K562 (cell line): ENCODE data around the gene SLC12A4. TPM values are rescaled to one million over a fixed set of nuclear protein-coding genes. Genes with fewer than 3 reads are reported as not detected.

Experiments used
- ATAC-seq: fragments of 200-7000 bp; cut with Tn5 transposase; 3 replicates; pipeline ENCODE4 v1.9.1; 2020; ENCODE audit warnings: moderate library complexity
- BruUV-seq: library from RNA; stranded (reverse); fragments of 400-500 nt; replicated peaks from 2 replicates; lab custom pipeline; 2021; lab: Mats Ljungman, UMichigan
- CTCF ChIA-PET: fragments of 300-600 bp; formaldehyde crosslinking; extraction: SDS; loops from one replicate; lab custom pipeline; 2021; ENCODE audit warnings: low intra/inter-chr PET ratio; lab: Yijun Ruan, JAX
- POLR2A ChIA-PET: fragments of 300-600, 350-650 bp; sonication (Branson Sonifier 250); formaldehyde crosslinking; extraction: SDS; loops from one replicate; lab custom pipeline; 2021; ENCODE audit warnings: antibody characterized with exemption, inconsistent platforms; lab: Yijun Ruan, JAX
- DNase-seq, 4 experiments: peaks; one replicate each; pipeline versions ENCODE4 v3.0.0 to v3.0.0-alpha.2; 2011 to 2018; ENCODE audit warnings: low spot score in 3 of 4, mixed read lengths in 3 of 4; ENCODE audit errors: extremely low read depth in 1 of 4
- FAIRE-seq: peaks from 2 replicates; lab custom pipeline; 2011; peaks lifted over from hg19 to GRCh38; lab: Jason Lieb, UNC
- H2AFZ ChIP-seq: 2 replicates; pipeline ENCODE4 v1.6.0; 2011; ENCODE audit warnings: low read depth, low read length, control low read depth, inconsistent platforms
- H3K27ac ChIP-seq: fragments of 200-600 bp; 3 replicates; pipeline ENCODE4 v1.8.0; 2011; ENCODE audit warnings: low read depth, mild to moderate bottlenecking, control low read depth, inconsistent platforms, low read length, moderate library complexity, mixed read lengths; ENCODE audit errors: extremely low read depth
- H3K27me3 ChIP-seq, 2 experiments: fragments of 300-600 bp in 1 of 2; 2 replicates in 1 of 2; 3 replicates in 1 of 2; pipeline versions ENCODE4 v1.6.0 to v1.8.0; 2011; ENCODE audit warnings: inconsistent platforms in 2 of 2, low read length in 2 of 2, mild to moderate bottlenecking in 1 of 2, mixed read lengths in 1 of 2, moderate library complexity in 1 of 2; ENCODE audit not compliant: control insufficient read depth in 2 of 2, insufficient read depth in 2 of 2
- H3K36me3 ChIP-seq: fragments of 300-600 bp; 3 replicates; pipeline ENCODE4 v1.8.0; 2011; ENCODE audit warnings: mild to moderate bottlenecking, low read length, inconsistent platforms; ENCODE audit not compliant: control insufficient read depth, insufficient read depth
- H3K4me1 ChIP-seq, 2 experiments: fragments of 200-600 bp in 1 of 2; replicated peaks in 1 of 2; 2 replicates in 1 of 2; 3 replicates in 1 of 2; pipeline versions ENCODE4 v1.5.1 to v1.8.0; 2011; ENCODE audit warnings: inconsistent platforms in 2 of 2, low read length in 2 of 2, mild to moderate bottlenecking in 1 of 2, mixed read lengths in 1 of 2, moderate library complexity in 1 of 2; ENCODE audit not compliant: control insufficient read depth in 2 of 2, insufficient read depth in 2 of 2
- H3K4me2 ChIP-seq: 2 replicates; pipeline ENCODE4 v1.6.1; 2011; ENCODE audit warnings: low read length, control low read depth, inconsistent platforms, mixed read lengths; ENCODE audit not compliant: insufficient read depth
- H3K4me3 ChIP-seq: fragments of 200-600 bp; sonication (generic), shearing (Covaris generic); 2 replicates; pipeline ENCODE4 v1.5.1; 2016; ENCODE audit warnings: control low read depth, inconsistent platforms
- H3K79me2 ChIP-seq: fragments of 200-600 bp; 3 replicates; pipeline ENCODE4 v1.8.0; 2011; ENCODE audit warnings: low read length, inconsistent platforms; ENCODE audit not compliant: control insufficient read depth, insufficient read depth
- H3K9ac ChIP-seq, 2 experiments: 2 replicates each; pipeline versions ENCODE4 v1.6.0 to v1.6.1; 2011; ENCODE audit warnings: low read depth in 2 of 2, low read length in 2 of 2, control low read depth in 1 of 2, inconsistent platforms in 1 of 2, mild to moderate bottlenecking in 1 of 2, mixed read lengths in 1 of 2; ENCODE audit not compliant: insufficient read depth in 1 of 2
- H3K9me1 ChIP-seq: one replicate; pipeline ENCODE4 v1.6.0; 2011; ENCODE audit warnings: inconsistent platforms, mild to moderate bottlenecking, low read length, moderate library complexity; ENCODE audit not compliant: control insufficient read depth, insufficient read depth
- H3K9me3 ChIP-seq: replicated peaks from 2 replicates; pipeline ENCODE4 v1.5.1; 2011; ENCODE audit warnings: low read depth, low read length, inconsistent platforms; ENCODE audit not compliant: control insufficient read depth, insufficient read depth
- H4K20me1 ChIP-seq: replicated peaks from 2 replicates; pipeline ENCODE4 v1.6.1; 2011; ENCODE audit warnings: low read length, inconsistent platforms, mixed read lengths; ENCODE audit not compliant: control insufficient read depth, insufficient read depth
- FOXM1 ChIP-seq, 2 experiments: fragments of 450-650 bp in 1 of 2; sonication (generic) in 1 of 2; formaldehyde crosslinking in 1 of 2; IDR thresholded peaks; 2 replicates each; pipeline versions ENCODE4 v1.6.1 to v1.9.0; 2017 to 2022; ENCODE audit warnings: low read depth in 2 of 2, mild to moderate bottlenecking in 2 of 2, missing genetic modification reagents in 1 of 2, moderate library complexity in 1 of 2
- MTA2 ChIP-seq: fragments of 450-650 bp; IDR thresholded peaks from 2 replicates; pipeline ENCODE4 v1.6.1; 2016; ENCODE audit warnings: low read depth
- POLR2G ChIP-seq: fragments of 200-400 bp; formaldehyde crosslinking; IDR thresholded peaks from 2 replicates; pipeline ENCODE4 v1.6.1; 2017; ENCODE audit warnings: low read depth, mild to moderate bottlenecking, antibody characterized with exemption, low read length, moderate library complexity
- SAP30 ChIP-seq: fragments of 200-600 bp; sonication (generic); IDR thresholded peaks from 2 replicates; pipeline ENCODE4 v1.6.1; 2012; ENCODE audit warnings: borderline replicate concordance, low read depth, mild to moderate bottlenecking, moderate library complexity, low read length, control low read depth, inconsistent platforms; ENCODE audit not compliant: insufficient read depth, poor library complexity, severe bottlenecking
- STAT5A ChIP-seq: IDR thresholded peaks from 2 replicates; pipeline ENCODE4 v1.6.1; 2012; ENCODE audit warnings: low read length, inconsistent platforms, borderline replicate concordance
- ZFPM2 ChIP-seq: fragments of 250-450 bp; sonication (Bioruptor Pico); IDR thresholded peaks from 2 replicates; pipeline ENCODE4 v1.5.1; 2022; ENCODE audit warnings: mild to moderate bottlenecking
- ZNF668 ChIP-seq: fragments of 250-450 bp; sonication (Bioruptor Pico); IDR thresholded peaks from 2 replicates; pipeline ENCODE4 v1.8.0; 2022; ENCODE audit warnings: mild to moderate bottlenecking, inconsistent platforms
- WGBS: fragments of 100-300 bp; shearing (Covaris generic); methylation state at CpG from one replicate; pipeline ENCODE4 v1.1.6; 2016; ENCODE audit warnings: low coverage, mixed read lengths; ENCODE audit not compliant: insufficient coverage; ENCODE audit errors: missing lambda C conversion rate; 5-methylcytosine and 5-hydroxymethylcytosine counted together
- in situ Hi-C: fragments of 300-500 bp; cut with MboI; formaldehyde crosslinking; loops from 4 replicates; pipeline ENCODE4 v1.15.0; 2018; ENCODE audit warnings: inconsistent platforms, mixed read lengths
- intact Hi-C: fragments of 100-400 bp; cut with micrococcal nuclease; formaldehyde crosslinking; loops from 2 replicates; pipeline ENCODE4 v1.14.2; 2022
- polyA plus RNA-seq, 8 experiments: library from polyadenylated mRNA; depleted of rRNA in 4 of 8; stranded (reverse) in 5 of 8; unstranded in 3 of 8; fragments of >200 nt; fragmentation: Nextera tagmentation in 2 of 8; fragmentation: Illumina TruSeq in 1 of 8; extraction: Ambion mirVana in 2 of 8; extraction: Trizol in 1 of 8; gene quantifications; 2 replicates each; pipeline versions ENCODE4 v1.2.1 to v1.2.3, GENCODE V29; 2011 to 2014; ENCODE audit warnings: inconsistent platforms in 1 of 8, missing spikeins in 1 of 8
- total RNA-seq, 7 experiments: library from RNA; depleted of rRNA in 6 of 7; stranded (reverse); fragments of >200 nt in 6 of 7; fragmentation: Illumina TruSeq in 2 of 7; extraction: Trizol in 2 of 7; gene quantifications; 2 replicates each; pipeline versions ENCODE4 v1.2.1 to v1.2.3, GENCODE V29; 2011 to 2021; ENCODE audit warnings: low replicate concordance in 1 of 7
- TF ChIP-seq, protein P1 (sequence below): sonication (generic); formaldehyde crosslinking; IDR thresholded peaks from 2 replicates; pipeline ENCODE4 v1.8.1; 2022; ENCODE audit warnings: missing genetic modification reagents
- TF ChIP-seq, protein P2 (sequence below): fragments of 450-650 bp; IDR thresholded peaks from 2 replicates; pipeline ENCODE4 v1.6.1; 2016; ENCODE audit warnings: low read depth, mild to moderate bottlenecking, moderate library complexity
- TF ChIP-seq, protein P3 (sequence below): fragments of 450-650 bp; IDR thresholded peaks from 2 replicates; pipeline ENCODE4 v1.6.1; 2016; ENCODE audit warnings: antibody characterized with exemption

Gene SLC12A4
- total and polyA plus RNA-seq, 9 of the 15 experiments (the other 6 are each of a cell fraction or from before 2014, with no cell fraction given) = 0.75 to 43.5 (median 15.0) TPM

- TF ChIP-seq, protein P1, sequence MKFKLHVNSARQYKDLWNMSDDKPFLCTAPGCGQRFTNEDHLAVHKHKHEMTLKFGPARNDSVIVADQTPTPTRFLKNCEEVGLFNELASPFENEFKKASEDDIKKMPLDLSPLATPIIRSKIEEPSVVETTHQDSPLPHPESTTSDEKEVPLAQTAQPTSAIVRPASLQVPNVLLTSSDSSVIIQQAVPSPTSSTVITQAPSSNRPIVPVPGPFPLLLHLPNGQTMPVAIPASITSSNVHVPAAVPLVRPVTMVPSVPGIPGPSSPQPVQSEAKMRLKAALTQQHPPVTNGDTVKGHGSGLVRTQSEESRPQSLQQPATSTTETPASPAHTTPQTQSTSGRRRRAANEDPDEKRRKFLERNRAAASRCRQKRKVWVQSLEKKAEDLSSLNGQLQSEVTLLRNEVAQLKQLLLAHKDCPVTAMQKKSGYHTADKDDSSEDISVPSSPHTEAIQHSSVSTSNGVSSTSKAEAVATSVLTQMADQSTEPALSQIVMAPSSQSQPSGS (CRISPR knock-in tag) = no peak
- TF ChIP-seq STAT5A = no peak
- TF ChIP-seq, protein P2, sequence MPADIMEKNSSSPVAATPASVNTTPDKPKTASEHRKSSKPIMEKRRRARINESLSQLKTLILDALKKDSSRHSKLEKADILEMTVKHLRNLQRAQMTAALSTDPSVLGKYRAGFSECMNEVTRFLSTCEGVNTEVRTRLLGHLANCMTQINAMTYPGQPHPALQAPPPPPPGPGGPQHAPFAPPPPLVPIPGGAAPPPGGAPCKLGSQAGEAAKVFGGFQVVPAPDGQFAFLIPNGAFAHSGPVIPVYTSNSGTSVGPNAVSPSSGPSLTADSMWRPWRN = no peak
- no peak for TF ChIP-seq ZFPM2 (CRISPR knock-in tag)
Observed at GRCh38 chr16:67953641-67954375, 14.6 kb downstream of the SLC12A4 start (continued).

DNA sequence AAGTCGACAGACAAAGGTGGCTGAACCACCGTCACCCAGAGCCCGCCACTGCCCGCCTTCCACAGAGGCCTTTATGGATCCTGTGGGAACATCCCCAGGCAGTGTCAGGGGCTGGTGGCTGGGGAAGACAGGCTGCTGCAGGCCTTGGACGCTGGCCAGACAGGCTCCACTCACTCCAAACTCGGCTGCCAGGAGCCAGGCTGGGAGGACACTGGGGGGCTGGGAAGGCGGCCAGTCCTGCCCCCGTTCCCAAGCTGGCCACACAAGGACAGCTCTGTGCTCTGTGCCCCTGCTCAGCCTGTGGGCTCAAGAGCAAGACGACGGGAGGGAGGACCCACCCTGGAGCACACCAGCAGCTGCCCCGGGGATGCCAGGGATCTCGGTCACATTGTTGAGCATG lies 17.0 kb downstream of the SLC12A4 start:
- no TSS peak for BruUV-seq
- ATAC-seq (no peak), DNase-seq (no peak), FAIRE-seq (no peak)
- Histone ChIP-seq H3K4me2 (no peak overlapping the region), H3K9ac (peak overlapping the region in 1 of 2 experiments; percentile 28; a peak in 2 of 4 replicates), H3K9me3 (no peaks in the 10 kb centered on the region), H3K27me3 (no peaks in the 10 kb centered on the region), H3K4me1 (peaks cover 0 to 23% of the 10 kb centered on the region in 2 experiments; a peak in 2 of 5 replicates), H2AFZ (no peak overlapping the region), H4K20me1 (no peaks in the 10 kb centered on the region), H3K9me1 (no peaks in the 10 kb centered on the region), H3K4me3 (no peak overlapping the region), H3K27ac (no peak overlapping the region), H3K79me2 (no peaks in the 10 kb centered on the region), H3K36me3 (peaks cover 78% of the 10 kb centered on the region; the same call in 2 of the 3 replicates)
- TF ChIP-seq MTA2 (no peak), SAP30 (no peak), POLR2G (peak; percentile 49), ZNF668 (CRISPR knock-in tag) (no peak), FOXM1 (IDR thresholded peaks at IDR 0.05; ENCODE audit: low read depth) (no peak), FOXM1 (CRISPR knock-in tag; IDR thresholded peaks at IDR 0.05; ENCODE audit: low read depth) (no peak)
- TF ChIP-seq, protein P3, sequence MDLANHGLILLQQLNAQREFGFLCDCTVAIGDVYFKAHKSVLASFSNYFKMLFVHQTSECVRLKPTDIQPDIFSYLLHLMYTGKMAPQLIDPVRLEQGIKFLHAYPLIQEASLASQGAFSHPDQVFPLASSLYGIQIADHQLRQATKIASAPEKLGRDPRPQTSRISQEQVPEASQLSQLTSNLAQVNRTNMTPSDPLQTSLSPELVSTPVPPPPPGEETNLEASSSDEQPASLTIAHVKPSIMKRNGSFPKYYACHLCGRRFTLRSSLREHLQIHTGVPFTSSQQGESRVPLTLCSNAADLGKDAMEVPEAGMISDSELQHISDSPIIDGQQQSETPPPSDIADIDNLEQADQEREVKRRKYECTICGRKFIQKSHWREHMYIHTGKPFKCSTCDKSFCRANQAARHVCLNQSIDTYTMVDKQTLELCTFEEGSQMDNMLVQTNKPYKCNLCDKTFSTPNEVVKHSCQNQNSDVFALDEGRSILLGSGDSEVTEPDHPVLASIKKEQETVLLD = no peak
- intact Hi-C loops (no loop called here), in situ Hi-C loops (no loop called here)
- POLR2A ChIA-PET = interaction anchor here (0.7 kb wide), 1 partner anchor 151 kb away, joined by 3 read pairs; no protein-coding TSS in a partner anchor
- WGBS = 84% methylated on average over 12 of the region's 12 CpGs
- CTCF ChIA-PET = no interaction called here
